SK-N-MC (cell line): ENCODE measurements around the gene FNDC3B.
A peak's percentile ranks its signal among the peaks of the same experiment; 100 is the strongest.

Experiments used
- DNase-seq: peaks from one replicate; pipeline ENCODE4 v3.0.0-alpha.2; 2011; ENCODE audit warnings: low read depth, low spot score
- H3K27ac ChIP-seq: fragments of 200-600 bp; sonication (generic); 2 replicates; pipeline ENCODE4 v1.5.1; 2016; ENCODE audit warnings: mixed run types
- H3K36me3 ChIP-seq: fragments of 200-600 bp; sonication (generic); 2 replicates; pipeline ENCODE4 v1.6.1; 2017; ENCODE audit warnings: antibody characterized with exemption, low read length, mixed read lengths; ENCODE audit not compliant: insufficient read depth
- H3K4me3 ChIP-seq: fragments of 200-600 bp; sonication (generic); 2 replicates; pipeline ENCODE4 v1.5.1; 2016
- H3K9ac ChIP-seq: fragments of 200-600 bp; sonication (generic); 2 replicates; pipeline ENCODE4 v1.8.0; 2017; ENCODE audit warnings: mixed run types, mixed read lengths; ENCODE audit not compliant: insufficient read length
- H3K9me3 ChIP-seq: fragments of 200-600 bp; sonication (generic); 2 replicates; pipeline ENCODE4 v1.6.1; 2017; ENCODE audit warnings: low read depth, mild to moderate bottlenecking, antibody characterized with exemption, low read length, moderate library complexity, mixed read lengths
- EZH2 ChIP-seq: fragments of 200-600 bp; sonication (generic); IDR thresholded peaks from one replicate; pipeline ENCODE4 v1.6.1; 2017; ENCODE audit warnings: antibody characterized with exemption
- FOXP2 ChIP-seq: optimal IDR thresholded peaks from 2 replicates; pipeline ENCODE3; 2011; ENCODE audit warnings: mild to moderate bottlenecking, moderate library complexity; ENCODE audit not compliant: insufficient read depth; ENCODE audit errors: extremely low read length, control extremely low read depth
- POLR2AphosphoS5 ChIP-seq: IDR thresholded peaks from 2 replicates; pipeline ENCODE4 v1.6.1; 2012; ENCODE audit warnings: mild to moderate bottlenecking, low read depth, low read length, borderline replicate concordance

The FNDC3B gene

GRCh38 chr3:172261054-172261453 lies 221.7 kb downstream of the FNDC3B start:
- no peak for TF ChIP-seq POLR2AphosphoS5
- TF ChIP-seq FOXP2 = no peak
- TF ChIP-seq EZH2 = no peak
- Histone ChIP-seq H3K36me3 (no peaks in the 10 kb centered on the region; the same call in 1 of the 2 replicates), H3K27ac (no peak overlapping the region), H3K9me3 (no peaks in the 10 kb centered on the region), H3K9ac (no peak overlapping the region), H3K4me3 (no peak overlapping the region)
- DNase-seq = no peak

- TF ChIP-seq EZH2 = no peak
- TF ChIP-seq POLR2AphosphoS5 = no peak
- no peak for TF ChIP-seq FOXP2
Measured at GRCh38 chr3:172262991-172263608, 223.7 kb downstream of the FNDC3B start.

GRCh38 chr3:172263781-172264486 lies 224.6 kb downstream of the FNDC3B start:
- Histone ChIP-seq H3K36me3 (no peaks in the 10 kb centered on the region; the same call in 1 of the 2 replicates), H3K9ac (no peak overlapping the region)

More at GRCh38 chr3:172262991-172263608, 223.7 kb downstream of the FNDC3B start:
- Histone ChIP-seq H3K9ac (no peak overlapping the region), H3K36me3 (no peaks in the 10 kb centered on the region; the same call in 1 of the 2 replicates), H3K4me3 (no peak overlapping the region), H3K9me3 (no peaks in the 10 kb centered on the region), H3K27ac (no peak overlapping the region)
- no peak for DNase-seq

GRCh38 chr3:172266103-172266502 lies 226.7 kb downstream of the FNDC3B start:
- Histone ChIP-seq H3K9ac (no peak overlapping the region), H3K36me3 (no peaks in the 10 kb centered on the region; the same call in 1 of the 2 replicates), H3K27ac (no peak overlapping the region), H3K4me3 (no peak overlapping the region), H3K9me3 (no peaks in the 10 kb centered on the region)
- no peak for DNase-seq
- TF ChIP-seq EZH2 (no peak), POLR2AphosphoS5 (no peak), FOXP2 (no peak)

More at GRCh38 chr3:172263781-172264486, 224.6 kb downstream of the FNDC3B start:
- Histone ChIP-seq H3K4me3 (no peak overlapping the region), H3K9me3 (no peaks in the 10 kb centered on the region), H3K27ac (no peak overlapping the region)
- DNase-seq = no peak
- no peak for TF ChIP-seq POLR2AphosphoS5
- no peak for TF ChIP-seq EZH2
- no peak for TF ChIP-seq FOXP2

GRCh38 chr3:172268425-172268824 lies 229.0 kb downstream of the FNDC3B start:
- H3K27ac ChIP-seq = no peak overlapping the region
- H3K4me3 ChIP-seq = no peak overlapping the region
- TF ChIP-seq EZH2 (no peak), FOXP2 (no peak), POLR2AphosphoS5 (no peak)
- no peak for DNase-seq
- H3K36me3 ChIP-seq = no peaks in the 10 kb centered on the region; the same call in 1 of the 2 replicates
- no peaks in the 10 kb centered on the region for H3K9me3 ChIP-seq
- H3K9ac ChIP-seq = no peak overlapping the region

GRCh38 chr3:172268868-172269267 lies 229.5 kb downstream of the FNDC3B start:
- H3K27ac ChIP-seq = no peak overlapping the region
- TF ChIP-seq POLR2AphosphoS5 = no peak
- TF ChIP-seq EZH2 = no peak
- TF ChIP-seq FOXP2 = no peak
- H3K36me3 ChIP-seq = no peaks in the 10 kb centered on the region; the same call in 1 of the 2 replicates
- no peak overlapping the region for H3K4me3 ChIP-seq
- no peak overlapping the region for H3K9ac ChIP-seq
- no peak for DNase-seq
- no peaks in the 10 kb centered on the region for H3K9me3 ChIP-seq

- H3K27ac ChIP-seq = peak overlapping the region; percentile 10; the same call in 1 of the 2 replicates
- no peak overlapping the region for H3K4me3 ChIP-seq
- no peak for DNase-seq
- TF ChIP-seq EZH2 = no peak
- no peaks in the 10 kb centered on the region; the same call in 1 of the 2 replicates for H3K36me3 ChIP-seq
- no peaks in the 10 kb centered on the region for H3K9me3 ChIP-seq
- H3K9ac ChIP-seq = no peak overlapping the region
Measured at GRCh38 chr3:172270557-172271166, 231.3 kb downstream of the FNDC3B start.

GRCh38 chr3:172271386-172271976 lies 232.1 kb downstream of the FNDC3B start:
- Histone ChIP-seq H3K36me3 (no peaks in the 10 kb centered on the region; the same call in 1 of the 2 replicates), H3K27ac (no peak overlapping the region), H3K4me3 (no peak overlapping the region), H3K9ac (no peak overlapping the region), H3K9me3 (no peaks in the 10 kb centered on the region)
- TF ChIP-seq FOXP2 = no peak
- no peak for TF ChIP-seq EZH2
- no peak for DNase-seq
